Esophagus muscularis mucosa (tissue), 4 donors: ENCODE measurements around the gene ZNF594. TPM values are rescaled to one million over a fixed set of nuclear protein-coding genes. Genes with fewer than 3 reads are reported as not detected.
"Not testable (repeated sequence)": the region's sequence is repeated elsewhere in the genome, so short reads cannot be mapped to it uniquely, and the experiment has no call there.

Experiments used
- DNase-seq: peaks from one replicate; pipeline ENCODE4 v3.0.0-alpha.2; 2017; ENCODE audit errors: extremely low spot score
- H3K27ac ChIP-seq, 4 donors: fragments of 200-600 bp; sonication (generic); replicated peaks in 1 of 4; 1 replicate in 3 of 4; 2 replicates in 1 of 4; pipeline ENCODE4 v1.5.1; 2016 to 2019; ENCODE audit warnings: mild to moderate bottlenecking in 1 of 4
- H3K27me3 ChIP-seq, 4 donors: fragments of 200-600 bp; sonication (generic); one replicate each; pipeline versions ENCODE4 v1.5.1 to v1.6.0; 2016 to 2019
- H3K36me3 ChIP-seq, 4 donors: fragments of 200-600 bp; sonication (generic); one replicate each; pipeline ENCODE4 v1.5.1; 2016 to 2019
- H3K4me1 ChIP-seq, 4 donors: fragments of 200-600 bp; sonication (generic); one replicate each; pipeline ENCODE4 v1.5.1; 2016 to 2019
- H3K4me3 ChIP-seq, 4 donors: fragments of 200-600 bp; sonication (generic); 1 replicate in 2 of 4; 2 replicates in 2 of 4; pipeline ENCODE4 v1.5.1; 2016 to 2019; ENCODE audit warnings: mild to moderate bottlenecking in 4 of 4, moderate library complexity in 1 of 4
- H3K9me3 ChIP-seq, 4 donors: fragments of 200-600 bp; sonication (generic); 1 replicate in 3 of 4; 2 replicates in 1 of 4; pipeline ENCODE4 v1.5.1; 2016 to 2019
- EP300 ChIP-seq: sonication (generic); formaldehyde crosslinking; IDR thresholded peaks from one replicate; pipeline ENCODE4 v1.6.1; 2017; ENCODE audit warnings: antibody characterized with exemption
- POLR2A ChIP-seq: fragments of 450-650 bp; IDR thresholded peaks from one replicate; pipeline ENCODE4 v1.6.1; 2017; ENCODE audit warnings: antibody characterized with exemption, moderate library complexity, mild to moderate bottlenecking, low read depth
- POLR2AphosphoS5 ChIP-seq, 2 donors: sonication (generic); formaldehyde crosslinking; IDR thresholded peaks; one replicate each; pipeline ENCODE4 v1.6.1; 2017; ENCODE audit warnings: antibody characterized with exemption in 2 of 2
- WGBS: methylation state at CpG from one replicate; pipeline ENCODE4 v1.1.5; 2018; 5-methylcytosine and 5-hydroxymethylcytosine counted together
- intact Hi-C: fragments of 100-400 bp; cut with DNase I; formaldehyde crosslinking; loops from one replicate; pipeline ENCODE4 v1.15.1; 2023
- total RNA-seq, 4 donors: library from RNA; depleted of rRNA; stranded (reverse); fragments of >200 nt; gene quantifications; one replicate each; pipeline versions ENCODE4 v1.1.0 to v1.2.1, GENCODE V29; 2016
- TF ChIP-seq, protein P1 (sequence below), 3 experiments: fragments of 200-600 bp in 2 of 3; fragments of 450-650 bp in 1 of 3; sonication (generic) in 2 of 3; IDR thresholded peaks; one replicate each; pipeline ENCODE4 v1.5.1; 2017 to 2019; ENCODE audit warnings: antibody characterized with exemption in 3 of 3, mild to moderate bottlenecking in 2 of 3, moderate library complexity in 1 of 3

The ZNF594 gene
- total RNA-seq, 4 donors from 2014 or later: 7.5 to 13.3 (median 9.6) TPM

DNA sequence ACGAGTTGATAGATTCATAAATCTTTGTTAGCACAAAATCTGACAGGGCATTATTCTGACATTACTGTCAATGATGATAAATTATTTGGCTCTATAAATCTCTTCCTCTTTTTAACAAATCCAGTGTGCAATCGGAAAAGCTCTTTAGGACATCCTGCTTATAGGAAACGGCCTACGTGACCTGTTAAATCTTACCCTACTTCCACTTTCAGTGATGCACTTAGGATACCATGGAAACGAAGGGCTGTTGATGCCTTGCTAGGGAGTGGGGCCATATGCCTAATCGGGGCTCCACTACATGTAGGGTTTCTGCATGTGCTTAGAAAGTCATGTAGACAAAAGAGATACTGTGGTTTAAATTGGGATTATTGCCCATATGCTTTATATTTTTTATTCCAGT is 27.2 kb downstream of the ZNF594 start:
- intact Hi-C loops: no loop called here
- Histone ChIP-seq H3K27me3 (no peaks in the 10 kb centered on the region), H3K4me3 (no peak overlapping the region), H3K27ac (no peak overlapping the region), H3K9me3 (no peaks in the 10 kb centered on the region), H3K4me1 (no peaks in the 10 kb centered on the region), H3K36me3 (no peaks in the 10 kb centered on the region)
- TF ChIP-seq POLR2A: no peak
- TF ChIP-seq EP300: no peak
- TF ChIP-seq, protein P1, sequence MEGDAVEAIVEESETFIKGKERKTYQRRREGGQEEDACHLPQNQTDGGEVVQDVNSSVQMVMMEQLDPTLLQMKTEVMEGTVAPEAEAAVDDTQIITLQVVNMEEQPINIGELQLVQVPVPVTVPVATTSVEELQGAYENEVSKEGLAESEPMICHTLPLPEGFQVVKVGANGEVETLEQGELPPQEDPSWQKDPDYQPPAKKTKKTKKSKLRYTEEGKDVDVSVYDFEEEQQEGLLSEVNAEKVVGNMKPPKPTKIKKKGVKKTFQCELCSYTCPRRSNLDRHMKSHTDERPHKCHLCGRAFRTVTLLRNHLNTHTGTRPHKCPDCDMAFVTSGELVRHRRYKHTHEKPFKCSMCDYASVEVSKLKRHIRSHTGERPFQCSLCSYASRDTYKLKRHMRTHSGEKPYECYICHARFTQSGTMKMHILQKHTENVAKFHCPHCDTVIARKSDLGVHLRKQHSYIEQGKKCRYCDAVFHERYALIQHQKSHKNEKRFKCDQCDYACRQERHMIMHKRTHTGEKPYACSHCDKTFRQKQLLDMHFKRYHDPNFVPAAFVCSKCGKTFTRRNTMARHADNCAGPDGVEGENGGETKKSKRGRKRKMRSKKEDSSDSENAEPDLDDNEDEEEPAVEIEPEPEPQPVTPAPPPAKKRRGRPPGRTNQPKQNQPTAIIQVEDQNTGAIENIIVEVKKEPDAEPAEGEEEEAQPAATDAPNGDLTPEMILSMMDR (IDR thresholded peaks at IDR 0.05): no peak
- no peak for TF ChIP-seq POLR2AphosphoS5 (IDR thresholded peaks at IDR 0.05)
- WGBS: 72% methylated on average over 6 of the region's 6 CpGs
- DNase-seq: no peak

DNA sequence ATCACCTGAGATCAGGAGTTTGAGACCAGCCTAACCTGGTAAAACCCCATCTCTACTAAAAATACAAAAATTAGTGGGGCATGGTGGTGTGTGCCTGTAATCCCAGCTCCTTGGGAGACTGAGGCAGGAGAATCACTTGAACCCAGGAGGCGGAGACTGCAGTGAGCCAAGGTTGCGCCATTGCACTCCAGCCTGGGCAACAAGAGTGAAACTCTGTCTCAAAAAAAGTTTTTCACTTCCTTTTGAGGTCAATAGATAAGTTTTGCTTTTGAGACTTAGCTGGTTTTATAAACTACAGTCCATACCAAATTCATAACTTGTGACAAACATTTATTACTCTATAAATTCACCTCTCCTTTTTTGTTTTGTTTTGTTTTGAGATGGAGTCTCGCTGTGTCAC is 29.9 kb downstream of the ZNF594 start:
- H3K9me3 ChIP-seq, H3K27me3 ChIP-seq, H3K36me3 ChIP-seq, DNase-seq, intact Hi-C loops, H3K4me3 ChIP-seq, H3K27ac ChIP-seq, H3K4me1 ChIP-seq: not testable (repeated sequence)
- 88% methylated on average over 3 of the region's 3 CpGs for WGBS

DNA sequence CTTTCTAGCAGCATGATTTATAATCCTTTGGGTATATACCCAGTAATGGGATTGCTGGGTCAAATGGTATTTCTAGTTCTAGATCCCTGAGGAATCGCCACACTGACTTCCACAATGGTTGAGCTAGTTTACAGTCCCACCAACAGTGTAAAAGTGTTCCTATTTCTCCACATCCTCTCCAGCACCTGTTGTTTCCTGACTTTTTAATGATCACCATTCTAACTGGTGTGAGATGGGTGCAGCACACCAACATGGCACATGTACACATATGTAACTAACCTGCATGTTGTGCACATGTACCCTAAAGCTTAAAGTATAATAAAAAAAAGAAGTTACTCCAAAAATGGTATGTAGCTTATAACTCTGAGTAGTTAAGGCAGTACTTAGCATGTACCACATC is 31.0 kb downstream of the ZNF594 start:
- 88% methylated on average over 1 of the region's 1 CpG for WGBS
- intact Hi-C loops, H3K9me3 ChIP-seq, H3K4me3 ChIP-seq, H3K27me3 ChIP-seq, DNase-seq, H3K27ac ChIP-seq, H3K4me1 ChIP-seq, H3K36me3 ChIP-seq: not testable (repeated sequence)

DNA sequence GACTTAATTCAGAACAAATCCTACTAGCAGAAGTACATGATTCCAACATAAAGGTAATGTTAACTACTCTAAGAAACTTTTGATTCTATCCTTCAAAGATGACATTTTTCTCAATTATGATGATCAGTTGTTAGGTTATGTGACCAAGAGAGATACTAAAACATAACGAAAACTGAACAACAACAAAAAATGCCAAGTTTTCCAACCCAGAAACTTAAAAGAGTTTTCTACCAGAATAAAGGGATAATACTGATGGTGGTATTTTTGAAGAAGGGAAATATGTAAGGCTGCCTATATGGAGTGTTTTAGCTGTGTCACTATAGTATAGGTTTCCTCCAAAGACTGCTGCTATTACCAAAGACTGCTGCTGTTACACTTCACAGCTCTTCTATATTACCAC is 45.5 kb downstream of the ZNF594 start:
- H3K27ac ChIP-seq, H3K4me1 ChIP-seq, H3K4me3 ChIP-seq, intact Hi-C loops, H3K27me3 ChIP-seq, H3K9me3 ChIP-seq, H3K36me3 ChIP-seq, DNase-seq: not testable (repeated sequence)
- 89% methylated on average over 1 of the region's 1 CpG for WGBS

DNA sequence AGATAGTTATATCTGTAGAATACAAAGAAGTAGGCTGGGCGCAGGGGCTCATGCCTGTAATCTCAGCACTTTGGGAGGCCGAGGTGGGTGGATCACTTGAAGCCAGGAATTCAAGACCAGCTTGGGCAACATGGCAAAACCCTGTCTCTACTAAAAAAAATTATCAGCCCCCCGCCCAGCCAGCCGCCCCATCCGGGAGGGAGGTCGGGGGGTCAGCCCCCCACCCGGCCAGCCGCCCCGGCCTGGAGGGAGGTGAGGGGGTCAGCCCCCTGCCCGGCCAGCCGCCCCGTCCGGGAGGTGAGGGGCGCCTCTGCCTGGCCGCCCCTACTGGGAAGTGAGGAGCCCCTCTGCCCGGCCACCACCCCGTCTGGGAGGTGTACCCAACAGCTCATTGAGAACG is 48.8 kb downstream of the ZNF594 start:
- H3K27me3 ChIP-seq, H3K4me3 ChIP-seq, H3K27ac ChIP-seq, DNase-seq, H3K36me3 ChIP-seq, H3K4me1 ChIP-seq, H3K9me3 ChIP-seq, intact Hi-C loops: not testable (repeated sequence)
- WGBS: 95% methylated on average over 11 of the region's 18 CpGs

DNA sequence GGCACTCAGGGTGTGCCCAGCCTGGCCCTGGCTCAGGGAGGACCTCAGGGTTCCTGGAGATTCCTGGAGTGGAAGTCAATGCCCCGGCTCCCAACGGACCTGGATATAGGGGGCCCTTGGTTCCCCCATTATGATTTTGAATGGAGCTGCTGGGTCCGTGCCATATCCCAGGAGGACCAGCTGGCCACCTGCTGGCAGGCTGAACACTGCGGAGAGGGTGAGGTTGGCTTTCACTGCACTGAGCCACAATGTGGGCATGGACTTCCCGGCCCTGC is 52.3 kb downstream of the ZNF594 start:
- H3K27ac ChIP-seq: no peak overlapping the region
- H3K4me1 ChIP-seq: no peaks in the 10 kb centered on the region
- no peaks in the 10 kb centered on the region for H3K9me3 ChIP-seq
- intact Hi-C loops: no loop called here
- no peaks in the 10 kb centered on the region for H3K36me3 ChIP-seq
- WGBS: 82% methylated on average over 2 of the region's 5 CpGs
- DNase-seq: peak; percentile 62
- TF ChIP-seq, protein P1 (IDR thresholded peaks at IDR 0.05): no peak
- TF ChIP-seq POLR2AphosphoS5 (IDR thresholded peaks at IDR 0.05) (no peak), POLR2A (no peak), EP300 (no peak)
- no peaks in the 10 kb centered on the region for H3K27me3 ChIP-seq
- no peak overlapping the region for H3K4me3 ChIP-seq

DNA sequence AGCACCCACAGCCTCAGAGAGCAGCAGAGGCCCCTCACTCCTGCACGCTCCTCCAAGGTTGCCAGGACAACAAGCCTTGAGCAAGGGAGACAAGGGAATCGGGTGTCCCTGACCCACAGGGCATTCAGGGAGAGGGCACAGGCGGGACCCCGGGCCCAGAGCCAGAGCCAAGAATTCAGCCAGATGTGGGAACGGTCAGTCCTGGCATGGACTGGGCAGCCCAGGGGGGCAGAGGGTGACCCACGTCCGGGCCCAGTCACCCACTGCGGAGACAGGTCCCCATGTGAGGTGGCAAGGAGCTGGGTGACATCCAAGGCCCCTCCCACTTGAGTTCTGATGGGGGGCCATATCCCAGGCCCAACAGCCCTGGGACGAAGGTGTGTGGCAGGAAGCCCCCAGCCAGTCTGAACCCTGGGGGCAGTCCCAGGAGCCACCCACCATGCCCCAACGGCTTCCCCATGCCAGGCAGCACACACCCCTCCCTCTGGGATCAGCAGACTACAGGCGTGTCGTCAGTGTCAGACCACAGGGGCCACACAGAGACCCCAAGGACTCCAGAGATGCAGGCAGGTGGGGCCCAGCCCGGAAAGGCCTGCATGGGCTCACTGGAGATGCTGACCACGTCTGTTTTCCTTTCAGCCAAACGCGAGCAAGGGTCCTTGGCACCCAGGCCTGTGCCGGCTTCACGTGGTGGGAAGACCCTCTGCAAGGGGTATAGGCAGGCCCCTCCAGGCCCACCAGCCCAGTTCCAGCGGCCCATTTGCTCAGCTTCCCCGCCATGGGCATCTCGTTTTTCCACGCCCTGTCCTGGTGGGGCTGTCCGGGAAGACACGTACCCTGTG is 52.8 kb downstream of the ZNF594 start:
- TF ChIP-seq EP300 (no peak), POLR2AphosphoS5 (IDR thresholded peaks at IDR 0.05) (no peak), POLR2A (no peak)
- TF ChIP-seq, protein P1 (IDR thresholded peaks at IDR 0.05): no peak
- H3K4me1 ChIP-seq: no peaks in the 10 kb centered on the region
- H3K27me3 ChIP-seq: no peaks in the 10 kb centered on the region
- H3K9me3 ChIP-seq: no peaks in the 10 kb centered on the region
- no peak overlapping the region for H3K4me3 ChIP-seq
- DNase-seq: peak; percentile 74
- H3K27ac ChIP-seq: no peak overlapping the region
- H3K36me3 ChIP-seq: no peaks in the 10 kb centered on the region
- intact Hi-C loops: no loop called here
- 91% methylated on average over 11 of the region's 24 CpGs for WGBS

DNA sequence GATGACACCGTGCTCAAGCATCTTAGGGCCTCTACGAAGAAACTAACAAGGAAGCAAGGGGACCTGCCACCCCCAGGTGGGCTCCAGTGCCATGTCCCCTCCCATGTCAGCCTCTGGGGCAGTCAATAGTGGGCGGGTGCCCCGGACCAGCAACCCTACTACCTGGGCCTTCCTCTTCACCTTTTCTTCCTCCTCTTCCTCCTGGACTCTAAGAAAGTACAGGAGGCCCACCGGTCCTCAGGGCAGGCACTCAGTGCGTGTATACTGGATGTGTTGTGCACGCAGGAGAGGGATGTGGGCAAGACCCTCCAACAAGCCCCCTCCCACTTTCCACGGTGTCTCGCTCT is 53.5 kb downstream of the ZNF594 start:
- H3K27me3 ChIP-seq, H3K4me3 ChIP-seq, H3K4me1 ChIP-seq, H3K36me3 ChIP-seq, intact Hi-C loops, DNase-seq, H3K9me3 ChIP-seq, H3K27ac ChIP-seq: not testable (repeated sequence)
- WGBS: 97% methylated on average over 9 of the region's 9 CpGs

DNA sequence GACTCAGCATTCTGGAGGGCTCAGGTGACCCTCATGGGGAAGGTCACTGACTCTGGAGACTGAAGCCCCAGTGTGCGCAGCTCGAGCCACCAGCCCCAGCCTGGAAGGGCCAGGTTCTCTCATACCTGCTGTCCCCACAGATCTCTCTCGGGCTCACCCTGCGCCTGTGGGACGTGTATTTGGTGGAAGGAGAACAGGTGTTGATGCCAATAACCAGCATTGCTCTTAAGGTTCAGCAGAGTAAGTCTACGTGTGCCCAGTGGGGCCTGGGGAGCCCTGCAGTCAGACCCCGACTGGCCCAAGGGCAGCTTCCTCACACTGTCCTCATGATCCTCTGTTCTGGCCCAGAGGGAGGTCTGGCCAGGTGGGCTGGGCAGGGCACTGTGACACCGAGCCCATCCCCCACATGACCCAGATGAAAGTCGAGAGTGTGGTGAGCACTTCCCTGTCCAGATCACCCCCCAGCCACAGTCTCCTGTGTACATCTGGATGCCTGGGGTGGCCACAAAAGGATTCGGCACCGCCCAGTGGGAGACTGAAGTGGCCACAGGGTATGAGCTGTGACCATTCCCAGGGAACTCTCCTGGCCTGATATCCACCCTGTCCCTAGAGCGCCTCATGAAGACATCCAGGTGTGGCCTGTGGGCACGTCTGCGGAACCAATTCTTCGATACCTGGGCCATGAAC is 54.0 kb downstream of the ZNF594 start:
- H3K36me3 ChIP-seq, H3K4me3 ChIP-seq, H3K27me3 ChIP-seq, intact Hi-C loops, H3K4me1 ChIP-seq, H3K27ac ChIP-seq, H3K9me3 ChIP-seq, DNase-seq: not testable (repeated sequence)
- WGBS: 86% methylated on average over 11 of the region's 15 CpGs
